H1 (cell line): ENCODE data around the gene LRRTM3. TPM values are rescaled to one million over a fixed set of nuclear protein-coding genes. Genes with fewer than 3 reads are reported as not detected.

Source experiments
- CBX8 ChIP-seq: fragments of 300-800, 300-1000 bp; sonication (generic); IDR thresholded peaks from 2 replicates; pipeline ENCODE4 v1.7.1; 2016; ENCODE audit warnings: low read depth, low read length, borderline replicate concordance
- polyA plus RNA-seq, 7 experiments: library from polyadenylated mRNA; depleted of rRNA in 3 of 7; stranded (reverse) in 5 of 7; unstranded in 2 of 7; fragments of >200 nt in 5 of 7; fragments of 200-250 nt in 2 of 7; gene quantifications; 1 replicate in 5 of 7; 2 replicates in 1 of 7; 4 replicates in 1 of 7; pipeline versions ENCODE4 v1.2.1 to v1.2.3, GENCODE V29; 2011 to 2013; ENCODE audit warnings: missing spikeins in 2 of 7, mixed read lengths in 2 of 7
- total RNA-seq: library from RNA; stranded (reverse); fragmentation: NEBNext Ultra II Directional; extraction: Animal tissue kit (Norgen Biotek cat#: 25700); gene quantifications from 2 replicates; pipeline ENCODE4 v1.2.1, GENCODE V29; 2021
- TF ChIP-seq, protein P1 (sequence below): IDR thresholded peaks from 2 replicates; pipeline ENCODE4 v1.6.1; 2012; ENCODE audit warnings: inconsistent platforms

LRRTM3 gene
- total and polyA plus RNA-seq, 2 of the 8 experiments (the other 6 are each of a cell fraction or from before 2014, with no cell fraction given), result 0.33 to 0.48 TPM

DNA sequence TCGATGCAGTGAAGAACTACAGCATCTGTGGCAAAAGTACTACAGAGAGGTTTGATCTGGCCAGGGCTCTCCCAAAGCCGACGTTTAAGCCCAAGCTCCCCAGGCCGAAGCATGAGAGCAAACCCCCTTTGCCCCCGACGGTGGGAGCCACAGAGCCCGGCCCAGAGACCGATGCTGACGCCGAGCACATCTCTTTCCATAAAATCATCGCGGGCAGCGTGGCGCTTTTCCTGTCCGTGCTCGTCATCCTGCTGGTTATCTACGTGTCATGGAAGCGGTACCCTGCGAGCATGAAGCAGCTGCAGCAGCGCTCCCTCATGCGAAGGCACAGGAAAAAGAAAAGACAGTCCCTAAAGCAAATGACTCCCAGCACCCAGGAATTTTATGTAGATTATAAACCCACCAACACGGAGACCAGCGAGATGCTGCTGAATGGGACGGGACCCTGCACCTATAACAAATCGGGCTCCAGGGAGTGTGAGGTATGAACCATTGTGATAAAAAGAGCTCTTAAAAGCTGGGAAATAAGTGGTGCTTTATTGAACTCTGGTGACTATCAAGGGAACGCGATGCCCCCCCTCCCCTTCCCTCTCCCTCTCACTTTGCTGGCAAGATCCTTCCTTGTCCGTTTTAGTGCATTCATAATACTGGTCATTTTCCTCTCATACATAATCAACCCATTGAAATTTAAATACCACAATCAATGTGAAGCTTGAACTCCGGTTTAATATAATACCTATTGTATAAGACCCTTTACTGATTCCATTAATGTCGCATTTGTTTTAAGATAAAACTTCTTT is 2.3 kb downstream of the LRRTM3 start (continued):
- no peak for TF ChIP-seq CBX8
- TF ChIP-seq, protein P1, sequence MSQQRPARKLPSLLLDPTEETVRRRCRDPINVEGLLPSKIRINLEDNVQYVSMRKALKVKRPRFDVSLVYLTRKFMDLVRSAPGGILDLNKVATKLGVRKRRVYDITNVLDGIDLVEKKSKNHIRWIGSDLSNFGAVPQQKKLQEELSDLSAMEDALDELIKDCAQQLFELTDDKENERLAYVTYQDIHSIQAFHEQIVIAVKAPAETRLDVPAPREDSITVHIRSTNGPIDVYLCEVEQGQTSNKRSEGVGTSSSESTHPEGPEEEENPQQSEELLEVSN, result no peak
